Measurements from ENCODE around the gene PCSK7.

GRCh38 chr11:117189941-117190544 is 41.8 kb downstream of the PCSK7 start:
- no peak for TF ChIP-seq EZH2 (IDR thresholded peaks at IDR 0.05; ENCODE audit: insufficient read depth, poor library complexity, severe bottlenecking)
- no peak for TF ChIP-seq EZH2phosphoT487 (IDR thresholded peaks at IDR 0.05; ENCODE audit: insufficient read depth, low read depth)

Data from GM23248 (cell line).